OCI-LY1 (cell line): ENCODE results near the gene RPAIN.

Source experiments
- H2AFZ ChIP-seq: fragments of 200-600 bp; sonication (generic), shearing (Covaris generic); 2 replicates; pipeline ENCODE4 v1.6.0; 2014; ENCODE audit warnings: antibody characterized with exemption, mild to moderate bottlenecking, low read length
- H3F3A ChIP-seq: fragments of 200-600 bp; sonication (generic), shearing (Covaris generic); 2 replicates; pipeline ENCODE4 v1.6.0; 2014; ENCODE audit warnings: mild to moderate bottlenecking, antibody characterized with exemption, low read length, moderate library complexity; ENCODE audit not compliant: insufficient read depth
- H3K27ac ChIP-seq: fragments of 200-600 bp; sonication (generic); 2 replicates; pipeline ENCODE4 v1.5.1; 2014; ENCODE audit warnings: low read length, mixed run types, mild to moderate bottlenecking, low read depth; ENCODE audit not compliant: poor library complexity, severe bottlenecking
- H3K27me3 ChIP-seq: fragments of 200-600 bp; sonication (generic); 2 replicates; pipeline ENCODE4 v1.6.0; 2014; ENCODE audit warnings: antibody characterized with exemption, mild to moderate bottlenecking, low read length, moderate library complexity; ENCODE audit not compliant: insufficient read depth
- H3K36me3 ChIP-seq: fragments of 200-600 bp; sonication (generic); 2 replicates; pipeline ENCODE4 v1.6.1; 2014; ENCODE audit warnings: mild to moderate bottlenecking, antibody characterized with exemption, low read length, moderate library complexity, mixed read lengths; ENCODE audit not compliant: insufficient read depth
- H3K4me1 ChIP-seq: fragments of 200-600 bp; sonication (generic); 2 replicates; pipeline ENCODE4 v1.5.1; 2014; ENCODE audit warnings: mild to moderate bottlenecking, low read length, moderate library complexity; ENCODE audit not compliant: insufficient read depth, severe bottlenecking
- H3K4me2 ChIP-seq: fragments of 200-600 bp; sonication (generic), shearing (Covaris generic); 2 replicates; pipeline ENCODE4 v1.6.1; 2014; ENCODE audit warnings: low read length
- H3K4me3 ChIP-seq: fragments of 200-600 bp; sonication (generic); 2 replicates; pipeline ENCODE4 v1.5.1; 2014; ENCODE audit warnings: low read length, low read depth, mild to moderate bottlenecking, mixed read lengths; ENCODE audit not compliant: poor library complexity, severe bottlenecking
- H3K79me2 ChIP-seq: fragments of 200-600 bp; shearing (Covaris generic); 2 replicates; pipeline ENCODE4 v1.6.1; 2016; ENCODE audit warnings: mixed run types, low read length, mixed read lengths; ENCODE audit not compliant: insufficient read depth
- H3K9ac ChIP-seq: fragments of 200-600 bp; sonication (generic), shearing (Covaris generic); 2 replicates; pipeline ENCODE4 v1.6.1; 2014; ENCODE audit warnings: mild to moderate bottlenecking, low read length, mixed read lengths
- H3K9me2 ChIP-seq: fragments of 200-600 bp; sonication (generic), shearing (Covaris generic); 2 replicates; pipeline ENCODE4 v1.6.1; 2014; ENCODE audit warnings: low read depth, mild to moderate bottlenecking, low read length, mixed read lengths
- H3K9me3 ChIP-seq: fragments of 200-600 bp; shearing (Covaris generic); 2 replicates; pipeline ENCODE4 v1.6.1; 2014; ENCODE audit warnings: low read length, mixed read lengths
- H4K20me1 ChIP-seq: fragments of 200-600 bp; sonication (generic), shearing (Covaris generic); 2 replicates; pipeline ENCODE4 v1.6.0; 2016; ENCODE audit warnings: mild to moderate bottlenecking, low read length; ENCODE audit not compliant: insufficient read depth
- CTCF ChIP-seq: fragments of 200-600 bp; sonication (generic), shearing (Covaris generic); IDR thresholded peaks from 2 replicates; pipeline ENCODE4 v1.5.1; 2017; ENCODE audit warnings: mild to moderate bottlenecking, antibody characterized with exemption, low read length, moderate library complexity, mixed read lengths
- EZH2 ChIP-seq: fragments of 200-600 bp; sonication (generic), shearing (Covaris generic); IDR thresholded peaks from 2 replicates; pipeline ENCODE4 v1.8.0; 2017; ENCODE audit warnings: borderline replicate concordance, mixed run types, mild to moderate bottlenecking, antibody characterized with exemption, low read length, moderate library complexity, mixed read lengths

Gene RPAIN

GRCh38 chr17:5424909-5425308 is 4.9 kb downstream of the RPAIN start:
- H2AFZ ChIP-seq = no peak overlapping the region
- no peaks in the 10 kb centered on the region for H3K9me3 ChIP-seq
- H3K36me3 ChIP-seq = peaks cover 81% of the 10 kb centered on the region
- TF ChIP-seq CTCF = no peak
- no peak for TF ChIP-seq EZH2
- no peak overlapping the region for H3K4me2 ChIP-seq
- no peaks in the 10 kb centered on the region for H4K20me1 ChIP-seq
- H3K9me2 ChIP-seq = no peaks in the 10 kb centered on the region
- peaks cover 13% of the 10 kb centered on the region for H3K79me2 ChIP-seq
- H3K27ac ChIP-seq = no peak overlapping the region
- H3K27me3 ChIP-seq = no peaks in the 10 kb centered on the region
- H3K9ac ChIP-seq = no peak overlapping the region
- peaks cover 21% of the 10 kb centered on the region for H3K4me1 ChIP-seq
- no peak overlapping the region for H3K4me3 ChIP-seq
- no peaks in the 10 kb centered on the region for H3F3A ChIP-seq

GRCh38 chr17:5425826-5426225 is 5.8 kb downstream of the RPAIN start:
- H3K4me3 ChIP-seq = no peak overlapping the region
- H3K9me3 ChIP-seq = no peaks in the 10 kb centered on the region
- no peaks in the 10 kb centered on the region for H3K9me2 ChIP-seq
- peaks cover 8% of the 10 kb centered on the region for H3K79me2 ChIP-seq
- no peaks in the 10 kb centered on the region for H3F3A ChIP-seq
- peaks cover 17% of the 10 kb centered on the region for H3K4me1 ChIP-seq
- no peak overlapping the region for H3K9ac ChIP-seq
- H3K27ac ChIP-seq = no peak overlapping the region
- H2AFZ ChIP-seq = no peak overlapping the region
- no peaks in the 10 kb centered on the region for H4K20me1 ChIP-seq
- H3K36me3 ChIP-seq = peaks cover 91% of the 10 kb centered on the region
- TF ChIP-seq CTCF (no peak), EZH2 (no peak)
- no peaks in the 10 kb centered on the region for H3K27me3 ChIP-seq
- H3K4me2 ChIP-seq = no peak overlapping the region

- no peak overlapping the region for H3K9ac ChIP-seq
- peaks cover 95% of the 10 kb centered on the region for H3K36me3 ChIP-seq
- no peak overlapping the region for H2AFZ ChIP-seq
- H3F3A ChIP-seq = peaks cover 3% of the 10 kb centered on the region; the same call in 1 of the 2 replicates
- H3K4me1 ChIP-seq = no peaks in the 10 kb centered on the region
- no peak overlapping the region for H3K4me3 ChIP-seq
- H3K27ac ChIP-seq = no peak overlapping the region
- H3K9me2 ChIP-seq = no peaks in the 10 kb centered on the region
- TF ChIP-seq EZH2 (no peak), CTCF (no peak)
- no peaks in the 10 kb centered on the region for H3K79me2 ChIP-seq
- H3K27me3 ChIP-seq = no peaks in the 10 kb centered on the region
- no peaks in the 10 kb centered on the region for H4K20me1 ChIP-seq
- no peak overlapping the region for H3K4me2 ChIP-seq
- no peaks in the 10 kb centered on the region for H3K9me3 ChIP-seq
Observed at GRCh38 chr17:5429191-5429887, 9.4 kb downstream of the RPAIN start.
